Measurements from ENCODE around the gene MAML1.
"Not testable (repeated sequence)": the region's sequence is repeated elsewhere in the genome, so short reads cannot be mapped to it uniquely, and the experiment has no call there.

MAML1 gene, protein sequence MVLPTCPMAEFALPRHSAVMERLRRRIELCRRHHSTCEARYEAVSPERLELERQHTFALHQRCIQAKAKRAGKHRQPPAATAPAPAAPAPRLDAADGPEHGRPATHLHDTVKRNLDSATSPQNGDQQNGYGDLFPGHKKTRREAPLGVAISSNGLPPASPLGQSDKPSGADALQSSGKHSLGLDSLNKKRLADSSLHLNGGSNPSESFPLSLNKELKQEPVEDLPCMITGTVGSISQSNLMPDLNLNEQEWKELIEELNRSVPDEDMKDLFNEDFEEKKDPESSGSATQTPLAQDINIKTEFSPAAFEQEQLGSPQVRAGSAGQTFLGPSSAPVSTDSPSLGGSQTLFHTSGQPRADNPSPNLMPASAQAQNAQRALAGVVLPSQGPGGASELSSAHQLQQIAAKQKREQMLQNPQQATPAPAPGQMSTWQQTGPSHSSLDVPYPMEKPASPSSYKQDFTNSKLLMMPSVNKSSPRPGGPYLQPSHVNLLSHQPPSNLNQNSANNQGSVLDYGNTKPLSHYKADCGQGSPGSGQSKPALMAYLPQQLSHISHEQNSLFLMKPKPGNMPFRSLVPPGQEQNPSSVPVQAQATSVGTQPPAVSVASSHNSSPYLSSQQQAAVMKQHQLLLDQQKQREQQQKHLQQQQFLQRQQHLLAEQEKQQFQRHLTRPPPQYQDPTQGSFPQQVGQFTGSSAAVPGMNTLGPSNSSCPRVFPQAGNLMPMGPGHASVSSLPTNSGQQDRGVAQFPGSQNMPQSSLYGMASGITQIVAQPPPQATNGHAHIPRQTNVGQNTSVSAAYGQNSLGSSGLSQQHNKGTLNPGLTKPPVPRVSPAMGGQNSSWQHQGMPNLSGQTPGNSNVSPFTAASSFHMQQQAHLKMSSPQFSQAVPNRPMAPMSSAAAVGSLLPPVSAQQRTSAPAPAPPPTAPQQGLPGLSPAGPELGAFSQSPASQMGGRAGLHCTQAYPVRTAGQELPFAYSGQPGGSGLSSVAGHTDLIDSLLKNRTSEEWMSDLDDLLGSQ

DNA sequence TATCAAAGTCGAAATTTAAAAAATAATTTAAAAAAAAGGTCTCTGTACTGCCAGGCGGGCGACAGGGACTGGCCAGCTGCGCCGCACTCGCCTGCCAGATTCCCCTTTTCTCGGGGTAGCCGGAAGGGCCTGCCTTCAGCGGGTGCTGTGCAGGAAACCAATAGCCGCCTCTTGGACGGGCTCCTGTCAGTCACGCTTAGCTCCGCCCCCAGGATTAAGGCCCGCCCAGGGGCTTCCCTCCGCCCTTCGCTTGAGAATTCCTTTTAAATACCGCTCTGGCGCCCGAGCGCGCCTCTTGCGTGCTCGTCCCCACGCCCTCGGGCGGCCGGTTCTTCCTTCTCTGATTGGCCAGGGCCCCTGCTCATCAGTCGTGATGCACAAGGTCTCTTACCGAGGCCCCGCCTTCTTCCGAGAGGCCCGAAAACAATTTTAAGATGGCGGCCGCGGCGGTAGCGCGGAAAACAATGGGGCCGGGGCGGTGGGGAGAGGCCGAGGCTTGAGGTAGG, at the start of gene MAML1:
MAML1 (plus strand) TSS at position 411 of the 506 bp plus-strand sequence. CDS start 291 bp downstream, outside the sequence.
- H3K9ac ChIP-seq (ENCODE audit: low read length): peak within 1 kb of the TSS; percentile 93
- H3K9me3 ChIP-seq (ENCODE audit: control insufficient read depth, low read length): no peaks in the 10 kb centered on the region
- peaks cover 36% of the 10 kb centered on the region for H3K36me3 ChIP-seq (ENCODE audit: control insufficient read depth, insufficient read depth, low read length, severe bottlenecking)
- H3K27me3 ChIP-seq (replicated peaks; ENCODE audit: control insufficient read depth, insufficient read depth, low read length): no peaks in the 10 kb centered on the region
- DNase-seq (ENCODE audit: low read depth): peak; percentile 100
- peaks cover 58% of the 10 kb centered on the region for H3K4me1 ChIP-seq (ENCODE audit: control insufficient read depth, insufficient read depth, low read length)
- peak within 1 kb of the TSS; percentile 95 for H3K4me3 ChIP-seq (ENCODE audit: low read length)

DNA sequence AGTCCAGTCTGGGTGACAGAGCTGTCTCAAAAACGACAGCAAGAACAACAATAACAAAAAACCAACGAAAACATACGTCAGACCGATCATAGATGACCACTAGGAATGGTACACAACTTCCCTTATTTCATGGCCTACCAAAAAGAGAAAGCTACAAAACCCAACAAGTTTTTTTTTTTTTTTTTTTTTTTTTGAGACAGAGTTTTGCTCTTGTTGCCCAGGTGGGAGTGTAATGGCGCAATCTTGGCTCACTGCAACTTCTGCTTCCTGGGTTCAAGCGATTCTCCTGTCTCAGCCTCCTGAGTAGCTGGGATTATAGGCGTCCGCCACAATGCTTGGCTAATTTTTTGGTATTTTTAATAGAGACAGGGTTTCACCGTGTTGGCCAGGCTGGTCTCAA, 43.4 kb upstream of the MAML1 start:
- not testable (repeated sequence) for H3K4me1 ChIP-seq (ENCODE audit: control insufficient read depth, insufficient read depth, low read length); H3K4me3 ChIP-seq (ENCODE audit: low read length); DNase-seq (ENCODE audit: low read depth); H3K27me3 ChIP-seq (replicated peaks; ENCODE audit: control insufficient read depth, insufficient read depth, low read length); H3K9me3 ChIP-seq (ENCODE audit: control insufficient read depth, low read length); H3K9ac ChIP-seq (ENCODE audit: low read length); H3K36me3 ChIP-seq (ENCODE audit: control insufficient read depth, insufficient read depth, low read length, severe bottlenecking)

DNA sequence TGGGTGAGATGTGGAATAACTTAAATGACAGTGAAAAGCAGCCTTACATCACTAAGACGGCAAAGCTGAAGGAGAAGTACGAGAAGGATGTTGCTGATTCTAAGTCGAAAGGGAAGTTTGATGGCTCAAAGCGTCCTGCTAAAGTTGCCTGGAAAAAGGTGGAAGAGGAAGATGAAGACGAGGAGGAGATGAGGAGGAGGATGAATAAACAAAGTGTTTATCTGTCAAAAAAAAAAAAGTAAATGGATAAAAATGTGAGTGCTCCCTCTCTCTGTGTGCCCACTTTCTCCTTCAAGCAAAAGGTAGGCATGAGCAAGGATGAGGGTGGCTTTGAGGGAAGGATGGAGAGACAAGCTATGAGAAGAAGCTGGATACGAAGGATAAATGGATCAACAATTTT, 38.1 kb upstream of the MAML1 start:
- H3K27me3 ChIP-seq (replicated peaks; ENCODE audit: control insufficient read depth, insufficient read depth, low read length): no peaks in the 10 kb centered on the region
- H3K36me3 ChIP-seq (ENCODE audit: control insufficient read depth, insufficient read depth, low read length, severe bottlenecking): no peaks in the 10 kb centered on the region
- DNase-seq (ENCODE audit: low read depth): no peak
- H3K4me1 ChIP-seq (ENCODE audit: control insufficient read depth, insufficient read depth, low read length): peaks cover 12% of the 10 kb centered on the region
- no peak overlapping the region for H3K4me3 ChIP-seq (ENCODE audit: low read length)
- no peak overlapping the region for H3K9ac ChIP-seq (ENCODE audit: low read length)
- H3K9me3 ChIP-seq (ENCODE audit: control insufficient read depth, low read length): no peaks in the 10 kb centered on the region

DNA sequence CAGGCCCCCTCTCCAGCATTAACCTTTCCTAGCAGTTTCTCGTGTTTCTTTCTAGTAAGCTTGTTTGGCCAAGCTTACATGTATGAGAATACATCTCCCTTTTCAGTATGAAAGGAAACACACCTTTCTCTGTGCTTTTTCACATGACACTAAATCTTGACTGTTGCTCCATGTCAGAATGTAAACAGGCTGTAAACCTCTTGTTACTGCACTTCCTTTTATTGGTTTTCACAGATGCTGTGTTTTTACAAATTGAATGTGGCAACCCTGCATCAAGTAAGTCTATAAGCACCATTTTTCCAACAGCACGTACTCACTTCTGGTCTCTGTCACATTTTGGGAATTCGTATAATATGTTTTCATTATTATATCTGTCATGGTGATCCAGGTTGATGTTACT, 36.0 kb upstream of the MAML1 start:
- peaks cover 6% of the 10 kb centered on the region for H3K36me3 ChIP-seq (ENCODE audit: control insufficient read depth, insufficient read depth, low read length, severe bottlenecking)
- H3K9me3 ChIP-seq (ENCODE audit: control insufficient read depth, low read length): no peaks in the 10 kb centered on the region
- H3K9ac ChIP-seq (ENCODE audit: low read length): no peak overlapping the region
- peaks cover 24% of the 10 kb centered on the region for H3K4me1 ChIP-seq (ENCODE audit: control insufficient read depth, insufficient read depth, low read length)
- no peak overlapping the region for H3K4me3 ChIP-seq (ENCODE audit: low read length)
- no peaks in the 10 kb centered on the region for H3K27me3 ChIP-seq (replicated peaks; ENCODE audit: control insufficient read depth, insufficient read depth, low read length)
- DNase-seq (ENCODE audit: low read depth): no peak

DNA sequence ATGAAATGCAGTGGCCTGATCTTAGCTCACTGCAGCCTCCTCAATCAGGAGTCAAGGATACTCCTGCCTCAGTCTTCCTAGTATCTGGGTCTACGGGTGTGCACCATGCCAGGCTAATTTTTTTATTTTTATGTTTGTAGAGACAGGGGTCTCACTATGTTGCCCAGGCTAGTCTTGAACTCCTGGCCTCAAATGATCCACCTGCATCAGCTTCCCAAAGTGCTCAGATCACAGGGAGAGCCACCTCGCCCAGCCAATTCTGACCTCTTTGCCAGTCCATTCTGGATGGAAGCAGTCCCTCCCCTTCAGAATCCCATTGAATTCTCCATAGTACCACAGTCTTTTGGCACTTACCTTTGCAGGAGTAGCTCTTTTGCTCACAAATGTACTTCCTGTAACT, 35.5 kb upstream of the MAML1 start:
- Histone ChIP-seq H3K4me1 (ENCODE audit: control insufficient read depth, insufficient read depth, low read length) (peaks cover 24% of the 10 kb centered on the region), H3K9ac (ENCODE audit: low read length) (no peak overlapping the region), H3K27me3 (replicated peaks; ENCODE audit: control insufficient read depth, insufficient read depth, low read length) (no peaks in the 10 kb centered on the region), H3K9me3 (ENCODE audit: control insufficient read depth, low read length) (no peaks in the 10 kb centered on the region), H3K36me3 (ENCODE audit: control insufficient read depth, insufficient read depth, low read length, severe bottlenecking) (peaks cover 6% of the 10 kb centered on the region), H3K4me3 (ENCODE audit: low read length) (peak overlapping the region; percentile 92)
- DNase-seq (ENCODE audit: low read depth): no peak

DNA sequence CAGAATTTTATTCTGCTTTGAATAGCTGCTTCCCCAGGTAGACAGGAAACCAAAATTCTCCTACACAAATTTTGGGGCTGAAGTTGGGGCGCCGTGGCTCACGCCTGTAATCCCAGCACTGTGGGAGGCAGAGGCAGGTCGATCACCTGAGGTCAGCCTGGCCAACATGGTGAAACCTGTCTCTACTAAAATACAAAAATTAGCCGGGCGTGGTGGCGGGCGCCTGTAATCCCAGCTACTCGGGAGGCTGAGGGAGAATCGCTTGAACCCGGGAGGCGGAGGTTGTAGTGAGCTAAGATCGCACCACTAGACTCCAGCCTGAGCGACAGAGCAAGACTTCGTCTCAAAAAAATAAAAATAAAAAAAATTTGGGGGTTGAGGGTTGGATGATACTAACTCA, 35.1 kb upstream of the MAML1 start:
- peak overlapping the region; percentile 92 for H3K4me3 ChIP-seq (ENCODE audit: low read length)

DNA sequence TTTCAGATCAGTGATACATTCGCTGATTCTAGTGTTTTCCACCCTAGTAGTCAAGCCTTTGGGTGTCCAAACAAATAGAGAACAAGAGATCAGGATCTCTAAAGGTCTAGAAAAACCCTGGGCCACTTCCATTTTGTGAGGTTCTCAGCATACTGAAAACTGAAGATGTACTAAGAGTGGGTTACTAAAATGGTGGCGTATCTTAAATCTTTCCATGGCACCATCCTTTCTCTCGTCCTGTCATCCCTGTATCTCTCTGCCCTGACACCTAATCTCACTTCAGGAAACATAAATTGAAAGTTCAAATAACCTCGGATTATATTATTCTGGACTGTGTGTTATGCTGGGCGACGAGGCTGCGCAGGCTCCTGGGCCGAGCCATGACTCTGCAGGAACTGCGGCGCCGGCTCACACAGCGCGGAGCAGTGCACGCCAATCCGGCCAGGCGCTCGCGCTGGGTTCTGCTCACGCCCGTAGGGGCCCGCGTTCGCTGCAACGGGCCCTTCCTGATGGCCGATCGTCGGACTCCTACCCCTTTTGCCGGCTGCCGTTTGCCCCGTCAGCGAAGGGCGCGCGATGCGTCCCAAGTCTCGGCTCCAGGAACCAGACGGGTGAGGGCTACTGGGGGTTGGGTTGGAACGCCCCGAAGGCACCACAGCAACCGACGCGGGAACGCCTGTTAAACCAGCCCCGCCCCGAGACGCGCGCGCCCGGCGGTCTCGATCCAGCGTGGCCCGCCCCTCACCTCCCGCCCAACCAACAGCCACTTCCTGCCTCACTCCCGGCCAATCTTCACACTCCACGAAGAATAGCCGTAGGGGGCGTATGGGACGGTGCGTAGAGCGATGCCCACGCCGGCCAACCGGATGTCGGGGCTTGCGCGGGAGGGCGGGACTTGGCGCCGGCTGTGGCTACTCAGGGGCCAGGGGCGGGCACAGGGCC, 34.4 kb upstream of the MAML1 start:
- peaks cover 14% of the 10 kb centered on the region for H3K36me3 ChIP-seq (ENCODE audit: control insufficient read depth, insufficient read depth, low read length, severe bottlenecking)

More for the DNA sequence above, 35.1 kb upstream of the MAML1 start:
- not testable (repeated sequence) for H3K9me3 ChIP-seq (ENCODE audit: control insufficient read depth, low read length); H3K27me3 ChIP-seq (replicated peaks; ENCODE audit: control insufficient read depth, insufficient read depth, low read length); H3K36me3 ChIP-seq (ENCODE audit: control insufficient read depth, insufficient read depth, low read length, severe bottlenecking); DNase-seq (ENCODE audit: low read depth)
- Histone ChIP-seq H3K9ac (ENCODE audit: low read length) (peak overlapping the region; percentile 96), H3K4me1 (ENCODE audit: control insufficient read depth, insufficient read depth, low read length) (peaks cover 24% of the 10 kb centered on the region)

DNA sequence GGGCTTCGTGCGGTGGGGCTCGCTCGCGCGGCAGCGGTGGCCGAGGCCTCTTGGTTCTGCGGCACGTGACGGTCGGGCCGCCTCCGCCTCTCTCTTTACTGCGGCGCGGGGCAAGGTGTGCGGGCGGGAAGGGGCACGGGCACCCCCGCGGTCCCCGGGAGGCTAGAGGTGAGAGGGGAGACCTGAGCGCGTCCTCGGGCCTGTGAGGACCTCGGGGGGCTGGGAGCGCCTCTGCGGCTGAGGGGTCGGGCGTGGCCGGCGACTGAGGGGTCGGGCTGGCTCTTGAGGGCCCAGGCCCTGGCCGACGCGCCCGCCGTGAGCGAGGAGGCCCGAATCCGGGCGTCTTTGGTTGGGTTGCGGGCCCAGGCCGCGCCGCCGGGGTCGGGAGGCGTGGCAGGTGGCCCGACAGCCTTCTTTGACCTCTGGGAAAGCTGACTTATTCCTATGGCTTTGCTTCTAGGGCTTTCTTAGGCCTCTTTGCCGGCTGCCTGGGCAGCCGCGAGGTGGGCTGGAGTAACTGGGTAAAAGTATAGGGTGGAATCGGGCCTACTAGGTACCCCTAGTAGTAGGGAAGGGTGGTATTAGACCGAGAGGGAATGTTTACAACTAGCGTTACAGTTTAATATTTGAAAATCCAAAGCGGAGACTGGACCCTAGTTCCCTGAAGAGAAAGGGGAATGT, 33.5 kb upstream of the MAML1 start, which contains the start of gene CANX:
CANX (plus strand) TSS at position 33 of the 681 bp plus-strand sequence. CDS start 6,715 bp downstream, outside the sequence.
- H3K27me3 ChIP-seq (replicated peaks; ENCODE audit: control insufficient read depth, insufficient read depth, low read length): no peaks in the 10 kb centered on the region
- peaks cover 24% of the 10 kb centered on the region for H3K4me1 ChIP-seq (ENCODE audit: control insufficient read depth, insufficient read depth, low read length)
- H3K36me3 ChIP-seq (ENCODE audit: control insufficient read depth, insufficient read depth, low read length, severe bottlenecking): peaks cover 19% of the 10 kb centered on the region
- H3K9ac ChIP-seq (ENCODE audit: low read length): peak within 1 kb of the TSS; percentile 99
- no peaks in the 10 kb centered on the region for H3K9me3 ChIP-seq (ENCODE audit: control insufficient read depth, low read length)
- H3K4me3 ChIP-seq (ENCODE audit: low read length): peak within 1 kb of the TSS; percentile 96
- peak; percentile 53 for DNase-seq (ENCODE audit: low read depth)

More for the DNA sequence above, 34.4 kb upstream of the MAML1 start:
- Histone ChIP-seq H3K4me1 (ENCODE audit: control insufficient read depth, insufficient read depth, low read length) (peaks cover 24% of the 10 kb centered on the region), H3K4me3 (ENCODE audit: low read length) (peak overlapping the region; percentile 96), H3K27me3 (replicated peaks; ENCODE audit: control insufficient read depth, insufficient read depth, low read length) (no peaks in the 10 kb centered on the region), H3K9me3 (ENCODE audit: control insufficient read depth, low read length) (no peaks in the 10 kb centered on the region), H3K9ac (ENCODE audit: low read length) (peak overlapping the region; percentile 99)
- peak; percentile 100 for DNase-seq (ENCODE audit: low read depth)

DNA sequence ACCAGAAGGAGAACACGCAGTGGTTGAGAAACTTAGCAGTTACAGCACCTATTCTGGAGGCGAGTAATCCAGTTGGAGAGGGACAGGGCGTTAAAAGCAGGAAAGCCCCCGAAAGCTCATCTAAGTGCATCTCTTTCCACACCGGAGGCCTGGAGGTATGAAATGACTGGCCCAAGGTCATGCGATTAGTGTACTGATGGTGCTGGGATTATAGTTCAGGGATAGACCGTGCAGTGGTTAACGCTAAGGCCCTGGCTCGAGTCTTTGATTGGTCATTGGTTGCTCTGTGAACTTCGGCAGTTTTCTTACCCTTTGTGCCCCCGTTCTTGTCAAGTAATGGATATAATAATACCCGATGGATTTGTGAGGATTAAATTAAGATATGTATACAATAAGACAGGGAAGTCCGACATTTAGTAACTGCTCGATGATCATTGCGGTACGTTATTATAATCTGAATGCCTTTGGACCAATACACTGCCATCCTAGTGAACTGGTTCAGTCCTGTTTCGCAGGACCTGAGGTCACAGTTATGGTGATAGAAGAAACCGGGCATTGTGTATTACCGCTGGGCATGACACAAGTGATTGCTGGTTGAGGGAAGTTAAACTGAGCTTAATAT, 32.9 kb upstream of the MAML1 start:
- peak overlapping the region; percentile 96 for H3K4me3 ChIP-seq (ENCODE audit: low read length)
- H3K4me1 ChIP-seq (ENCODE audit: control insufficient read depth, insufficient read depth, low read length): peaks cover 24% of the 10 kb centered on the region
- H3K36me3 ChIP-seq (ENCODE audit: control insufficient read depth, insufficient read depth, low read length, severe bottlenecking): peaks cover 22% of the 10 kb centered on the region
- H3K27me3 ChIP-seq (replicated peaks; ENCODE audit: control insufficient read depth, insufficient read depth, low read length): no peaks in the 10 kb centered on the region
- H3K9ac ChIP-seq (ENCODE audit: low read length): peak overlapping the region; percentile 99
- no peaks in the 10 kb centered on the region for H3K9me3 ChIP-seq (ENCODE audit: control insufficient read depth, low read length)
- peak; percentile 62 for DNase-seq (ENCODE audit: low read depth)

Measured in adipocyte (in vitro differentiated cells).